Measurements from ENCODE around the gene HPCAL1. TPM values are rescaled to one million over a fixed set of nuclear protein-coding genes. Genes with fewer than 3 reads are reported as not detected.

The HPCAL1 gene
- total and polyA plus RNA-seq, 10 of the 15 experiments (the other 5 are each of a cell fraction or from before 2014, with no cell fraction given) = 0.40 to 12.8 (median 7.9) TPM

DNA sequence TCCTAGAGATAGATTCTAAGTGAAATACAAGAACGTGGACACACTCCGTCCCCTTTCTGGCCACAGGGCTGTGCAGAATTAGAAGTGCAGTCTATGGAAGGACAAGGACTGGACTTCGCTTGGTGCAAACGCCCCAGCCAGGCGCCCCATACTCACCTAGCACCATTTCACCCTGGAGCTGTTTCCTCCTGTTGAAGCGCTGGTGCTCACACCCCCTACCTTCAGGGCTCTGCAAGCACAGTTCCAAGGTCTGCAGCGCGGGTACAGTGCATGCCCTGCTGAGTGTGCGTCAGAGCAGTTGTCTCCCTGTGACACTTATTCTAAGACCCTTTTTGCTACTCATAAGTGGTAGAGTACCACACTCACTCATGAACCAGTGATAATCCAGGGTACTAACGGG, 3.0 kb downstream of the HPCAL1 start (continued):
- TF ChIP-seq, protein P1, sequence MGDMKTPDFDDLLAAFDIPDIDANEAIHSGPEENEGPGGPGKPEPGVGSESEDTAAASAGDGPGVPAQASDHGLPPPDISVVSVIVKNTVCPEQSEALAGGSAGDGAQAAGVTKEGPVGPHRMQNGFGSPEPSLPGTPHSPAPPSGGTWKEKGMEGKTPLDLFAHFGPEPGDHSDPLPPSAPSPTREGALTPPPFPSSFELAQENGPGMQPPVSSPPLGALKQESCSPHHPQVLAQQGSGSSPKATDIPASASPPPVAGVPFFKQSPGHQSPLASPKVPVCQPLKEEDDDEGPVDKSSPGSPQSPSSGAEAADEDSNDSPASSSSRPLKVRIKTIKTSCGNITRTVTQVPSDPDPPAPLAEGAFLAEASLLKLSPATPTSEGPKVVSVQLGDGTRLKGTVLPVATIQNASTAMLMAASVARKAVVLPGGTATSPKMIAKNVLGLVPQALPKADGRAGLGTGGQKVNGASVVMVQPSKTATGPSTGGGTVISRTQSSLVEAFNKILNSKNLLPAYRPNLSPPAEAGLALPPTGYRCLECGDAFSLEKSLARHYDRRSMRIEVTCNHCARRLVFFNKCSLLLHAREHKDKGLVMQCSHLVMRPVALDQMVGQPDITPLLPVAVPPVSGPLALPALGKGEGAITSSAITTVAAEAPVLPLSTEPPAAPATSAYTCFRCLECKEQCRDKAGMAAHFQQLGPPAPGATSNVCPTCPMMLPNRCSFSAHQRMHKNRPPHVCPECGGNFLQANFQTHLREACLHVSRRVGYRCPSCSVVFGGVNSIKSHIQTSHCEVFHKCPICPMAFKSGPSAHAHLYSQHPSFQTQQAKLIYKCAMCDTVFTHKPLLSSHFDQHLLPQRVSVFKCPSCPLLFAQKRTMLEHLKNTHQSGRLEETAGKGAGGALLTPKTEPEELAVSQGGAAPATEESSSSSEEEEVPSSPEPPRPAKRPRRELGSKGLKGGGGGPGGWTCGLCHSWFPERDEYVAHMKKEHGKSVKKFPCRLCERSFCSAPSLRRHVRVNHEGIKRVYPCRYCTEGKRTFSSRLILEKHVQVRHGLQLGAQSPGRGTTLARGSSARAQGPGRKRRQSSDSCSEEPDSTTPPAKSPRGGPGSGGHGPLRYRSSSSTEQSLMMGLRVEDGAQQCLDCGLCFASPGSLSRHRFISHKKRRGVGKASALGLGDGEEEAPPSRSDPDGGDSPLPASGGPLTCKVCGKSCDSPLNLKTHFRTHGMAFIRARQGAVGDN (IDR thresholded peaks at IDR 0.05) = no peak

DNA sequence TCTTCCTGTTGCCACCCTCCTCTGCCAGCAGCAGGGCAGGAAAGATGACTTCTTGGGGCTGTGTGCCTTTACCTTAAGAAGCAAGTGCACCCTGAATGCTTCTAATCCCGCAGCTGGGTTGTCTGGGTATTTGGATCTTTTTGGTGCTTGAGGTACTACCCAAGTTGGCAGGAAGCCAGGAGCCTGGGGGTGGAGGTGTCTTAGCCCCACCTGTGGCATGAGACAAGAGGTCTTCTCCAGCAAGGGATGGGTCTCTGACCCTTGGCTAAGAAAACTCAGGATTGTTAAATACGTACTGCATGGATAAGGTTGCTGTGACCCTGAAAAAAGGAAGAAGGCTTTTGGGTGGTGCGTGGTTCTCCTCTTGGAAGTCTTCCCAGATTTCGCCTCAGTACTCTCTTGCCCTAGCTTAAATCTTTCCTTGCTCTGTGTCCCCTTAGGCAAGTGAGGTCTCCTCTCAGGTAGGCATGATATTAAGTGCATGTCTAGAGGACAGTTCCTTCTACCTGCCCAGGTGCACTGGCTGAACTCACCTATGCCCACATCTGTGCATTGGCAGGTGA, 4.3 kb downstream of the HPCAL1 start:
- intact Hi-C loops (cut with micrococcal nuclease; ENCODE audit: unreplicated experiment) (no loop called here), in situ Hi-C loops (cut with MboI) (no loop called here)
- ChIA-PET RAD21 (ENCODE audit: unreplicated experiment) (interaction anchor here (9.0 kb wide), 1 partner anchor 102 kb away, joined by 154 read pairs; no protein-coding TSS in a partner anchor), POLR2A (interaction anchor here (0.8 to 7.8 kb wide), 5 partner anchors 10 to 103 kb away, joined by 3 to 55 read pairs (median 4); no protein-coding TSS in a partner anchor), CTCF (interaction anchor here (0.6 to 2.0 kb wide), 3 partner anchors 46 to 835 kb away, joined by 3 to 11 read pairs (median 4); no protein-coding TSS in a partner anchor), SMC1A (ENCODE audit: uncharacterized antibody, unreplicated experiment) (interaction anchor here (0.6 to 9.2 kb wide), 4 partner anchors 9 to 101 kb away, joined by 3 to 100 read pairs (median 3); no protein-coding TSS in a partner anchor)
- WGBS (ENCODE audit: insufficient coverage, insufficient replicate concordance, low lambda C conversion rate, missing lambda C conversion rate) = 11% methylated on average over 4 of the region's 4 CpGs
- H4K20me1 ChIP-seq (ENCODE audit: control insufficient read depth, insufficient read depth) = no peaks in the 10 kb centered on the region
- no TSS peak for BruUV-seq (replicated peaks)
- no peak overlapping the region for H3K4me3 ChIP-seq
- H3K36me3 ChIP-seq (ENCODE audit: control insufficient read depth in 2 of 2, insufficient read depth in 2 of 2, low read length in 1 of 2) = no peaks in the 10 kb centered on the region
- TF ChIP-seq ATF7 (IDR thresholded peaks at IDR 0.05; ENCODE audit: low read depth) (no peak), HDGF (IDR thresholded peaks at IDR 0.05) (no peak), JUNB (IDR thresholded peaks at IDR 0.05) (no peak), LARP7 (IDR thresholded peaks at IDR 0.05) (no peak), CBX5 (IDR thresholded peaks at IDR 0.05; ENCODE audit: low read depth) (no peak), HCFC1 (IDR thresholded peaks at IDR 0.05; ENCODE audit: low read length) (no peak)
- TF ChIP-seq, protein P2, sequence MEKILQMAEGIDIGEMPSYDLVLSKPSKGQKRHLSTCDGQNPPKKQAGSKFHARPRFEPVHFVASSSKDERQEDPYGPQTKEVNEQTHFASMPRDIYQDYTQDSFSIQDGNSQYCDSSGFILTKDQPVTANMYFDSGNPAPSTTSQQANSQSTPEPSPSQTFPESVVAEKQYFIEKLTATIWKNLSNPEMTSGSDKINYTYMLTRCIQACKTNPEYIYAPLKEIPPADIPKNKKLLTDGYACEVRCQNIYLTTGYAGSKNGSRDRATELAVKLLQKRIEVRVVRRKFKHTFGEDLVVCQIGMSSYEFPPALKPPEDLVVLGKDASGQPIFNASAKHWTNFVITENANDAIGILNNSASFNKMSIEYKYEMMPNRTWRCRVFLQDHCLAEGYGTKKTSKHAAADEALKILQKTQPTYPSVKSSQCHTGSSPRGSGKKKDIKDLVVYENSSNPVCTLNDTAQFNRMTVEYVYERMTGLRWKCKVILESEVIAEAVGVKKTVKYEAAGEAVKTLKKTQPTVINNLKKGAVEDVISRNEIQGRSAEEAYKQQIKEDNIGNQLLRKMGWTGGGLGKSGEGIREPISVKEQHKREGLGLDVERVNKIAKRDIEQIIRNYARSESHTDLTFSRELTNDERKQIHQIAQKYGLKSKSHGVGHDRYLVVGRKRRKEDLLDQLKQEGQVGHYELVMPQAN (conservative IDR thresholded peaks at IDR 0.05) = no peak
- TF ChIP-seq, protein P3, sequence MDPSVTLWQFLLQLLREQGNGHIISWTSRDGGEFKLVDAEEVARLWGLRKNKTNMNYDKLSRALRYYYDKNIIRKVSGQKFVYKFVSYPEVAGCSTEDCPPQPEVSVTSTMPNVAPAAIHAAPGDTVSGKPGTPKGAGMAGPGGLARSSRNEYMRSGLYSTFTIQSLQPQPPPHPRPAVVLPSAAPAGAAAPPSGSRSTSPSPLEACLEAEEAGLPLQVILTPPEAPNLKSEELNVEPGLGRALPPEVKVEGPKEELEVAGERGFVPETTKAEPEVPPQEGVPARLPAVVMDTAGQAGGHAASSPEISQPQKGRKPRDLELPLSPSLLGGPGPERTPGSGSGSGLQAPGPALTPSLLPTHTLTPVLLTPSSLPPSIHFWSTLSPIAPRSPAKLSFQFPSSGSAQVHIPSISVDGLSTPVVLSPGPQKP (IDR thresholded peaks at IDR 0.05; ENCODE audit: low read depth, low read length) = no peak
- no peak overlapping the region for H3K4me2 ChIP-seq (ENCODE audit: control insufficient read depth, insufficient read depth)
- no peak overlapping the region for H3K9ac ChIP-seq (ENCODE audit: control insufficient read depth, insufficient read depth, low read length)
- no peaks in the 10 kb centered on the region; a peak in 1 of 4 replicates for H3K27me3 ChIP-seq (replicated peaks in 1 of 2; ENCODE audit: control insufficient read depth in 2 of 2, insufficient read depth in 2 of 2, low read length in 1 of 2)
- DNase-seq (ENCODE audit: low read depth, low spot score) (no peak), ATAC-seq (no peak), FAIRE-seq (no peak)
- no peak overlapping the region for H3K27ac ChIP-seq (ENCODE audit: control insufficient read depth, insufficient read depth)
- H3K4me1 ChIP-seq (ENCODE audit: control insufficient read depth, insufficient read depth, low read length) = peaks cover 7% of the 10 kb centered on the region
- H3K9me3 ChIP-seq (replicated peaks; ENCODE audit: control insufficient read depth, insufficient read depth, low read length) = no peaks in the 10 kb centered on the region; the same call in 2 of the 3 replicates
- H3K79me2 ChIP-seq (ENCODE audit: control insufficient read depth, insufficient read depth, low read length) = no peaks in the 10 kb centered on the region
- H2AFZ ChIP-seq (ENCODE audit: control insufficient read depth, low read depth, low read length) = no peak overlapping the region
